Glomerular endothelial cell (primary cell): Measurements from ENCODE around the gene EHMT1. TPM values are rescaled to one million over a fixed set of nuclear protein-coding genes. Genes with fewer than 3 reads are reported as not detected.
"Not testable (repeated sequence)": the region's sequence is repeated elsewhere in the genome, so short reads cannot be mapped to it uniquely, and the experiment has no call there.

ENCODE experiments used
- DNase-seq: peaks from one replicate; pipeline ENCODE4 v3.0.0-alpha.2; 2011; ENCODE audit warnings: low read depth, low spot score; ENCODE audit errors: extremely low read depth
- total RNA-seq: library from RNA; depleted of rRNA; stranded (reverse); fragments of >200 nt; gene quantifications from 2 replicates; pipeline ENCODE4 v1.2.3, GENCODE V29; 2015

EHMT1 gene
- total RNA-seq, 1 donor from 2014 or later: 96.9 TPM

DNA sequence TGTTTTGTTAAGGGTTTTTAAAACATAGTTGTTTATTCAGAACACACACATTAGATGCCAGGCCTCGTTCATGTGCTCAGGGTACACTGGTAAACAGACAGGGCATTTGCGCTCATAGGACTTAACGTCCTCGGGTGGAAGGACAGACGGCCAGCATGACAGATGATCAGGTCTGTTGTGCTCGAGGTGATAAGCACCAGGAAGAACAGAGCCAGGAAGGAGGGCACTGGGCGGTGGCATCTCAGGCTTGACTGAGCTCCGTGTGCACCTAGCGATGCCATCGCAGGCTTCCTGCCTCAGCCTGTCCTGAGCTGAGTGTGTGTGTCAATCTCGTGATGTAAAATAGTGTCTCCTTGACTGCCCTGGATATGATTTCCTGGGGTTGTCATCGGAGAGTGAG is 96.5 kb downstream of the EHMT1 start:
- DNase-seq: no peak

DNA sequence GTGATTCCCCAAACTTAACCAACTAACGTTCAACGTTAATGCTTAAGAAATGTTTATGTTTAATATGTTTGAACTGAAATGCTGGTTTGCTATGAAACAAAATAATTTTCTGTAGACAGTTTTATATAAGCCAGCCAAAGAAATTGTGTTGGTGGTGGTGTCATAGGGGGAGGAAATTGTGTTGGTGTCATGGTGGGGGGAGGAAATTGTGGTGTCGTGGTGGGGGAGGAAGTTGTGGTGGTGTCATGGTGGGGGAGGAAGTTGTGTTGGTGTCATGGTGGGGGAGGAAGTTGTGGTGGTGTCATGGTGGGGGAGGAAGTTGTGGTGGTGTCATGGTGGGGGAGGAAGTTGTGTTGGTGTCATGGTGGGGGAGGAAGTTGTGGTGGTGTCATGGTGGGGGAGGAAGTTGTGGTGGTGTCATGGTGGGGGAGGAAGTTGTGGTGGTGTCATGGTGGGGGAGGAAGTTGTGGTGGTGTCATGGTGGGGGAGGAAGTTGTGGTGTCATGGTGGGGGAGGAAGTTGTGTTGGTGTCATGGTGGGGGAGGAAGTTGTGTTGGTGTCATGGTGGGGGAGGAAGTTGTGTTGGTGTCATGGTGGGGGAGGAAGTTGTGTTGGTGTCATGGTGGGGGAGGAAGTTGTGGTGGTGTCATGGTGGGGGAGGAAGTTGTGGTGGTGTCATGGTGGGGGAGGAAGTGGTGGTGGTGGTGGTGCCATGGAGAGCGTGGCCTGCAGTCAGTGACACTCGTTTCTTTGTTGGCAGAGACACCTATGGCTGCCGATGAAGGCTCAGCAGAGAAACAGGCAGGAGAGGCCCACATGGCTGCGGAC is 97.3 kb downstream of the EHMT1 start:
- DNase-seq: not testable (repeated sequence)

- DNase-seq: no peak
These were observed 98.0 kb downstream of the EHMT1 start for GRCh38 chr9:137716694-137717287.

DNA sequence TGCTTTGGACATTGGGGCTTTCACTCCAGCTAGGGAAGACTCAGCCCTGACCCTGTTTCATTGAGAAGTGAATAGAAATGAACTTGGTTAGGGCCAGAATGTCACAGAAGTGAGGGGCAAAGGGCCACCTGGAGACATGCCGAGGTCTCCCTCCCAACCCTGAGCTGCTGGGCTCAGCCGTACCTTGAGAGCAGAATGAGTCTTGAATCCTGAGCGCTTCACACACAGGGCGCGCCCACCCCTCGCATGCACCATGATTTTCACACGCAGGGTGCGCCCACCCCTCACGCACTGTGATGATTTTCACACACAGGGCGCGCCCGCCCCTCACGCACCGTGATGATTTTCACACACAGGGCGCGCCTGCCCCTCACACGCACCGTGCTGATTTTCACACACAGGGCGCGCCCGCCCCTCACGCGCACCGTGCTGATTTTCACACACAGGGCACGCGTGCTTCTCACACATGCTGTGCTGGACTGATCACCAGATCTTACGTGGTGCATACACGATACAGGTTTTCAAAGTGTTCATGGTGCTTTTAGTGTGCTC is 99.0 kb downstream of the EHMT1 start:
- DNase-seq: no peak

DNA sequence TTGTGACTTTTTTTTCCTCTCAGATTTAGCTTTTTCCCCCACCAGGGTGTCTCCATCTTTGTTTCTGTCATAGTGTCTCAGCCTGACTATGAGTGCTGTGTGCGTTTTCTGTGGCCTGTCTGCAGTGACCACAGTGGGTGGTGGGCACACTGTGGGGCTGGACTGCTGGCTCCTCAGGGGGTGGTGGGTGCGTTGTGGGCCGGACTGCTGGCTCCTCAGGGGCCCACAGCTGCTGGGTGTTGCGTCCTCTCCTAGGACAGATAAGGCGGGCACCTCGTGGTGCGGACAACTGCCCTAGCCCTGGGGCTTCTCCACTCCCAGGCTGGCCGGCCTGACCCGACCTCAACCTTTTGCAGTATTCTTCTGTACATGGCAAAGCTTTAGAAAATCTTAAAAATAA is 100.4 kb downstream of the EHMT1 start:
- DNase-seq: no peak

DNA sequence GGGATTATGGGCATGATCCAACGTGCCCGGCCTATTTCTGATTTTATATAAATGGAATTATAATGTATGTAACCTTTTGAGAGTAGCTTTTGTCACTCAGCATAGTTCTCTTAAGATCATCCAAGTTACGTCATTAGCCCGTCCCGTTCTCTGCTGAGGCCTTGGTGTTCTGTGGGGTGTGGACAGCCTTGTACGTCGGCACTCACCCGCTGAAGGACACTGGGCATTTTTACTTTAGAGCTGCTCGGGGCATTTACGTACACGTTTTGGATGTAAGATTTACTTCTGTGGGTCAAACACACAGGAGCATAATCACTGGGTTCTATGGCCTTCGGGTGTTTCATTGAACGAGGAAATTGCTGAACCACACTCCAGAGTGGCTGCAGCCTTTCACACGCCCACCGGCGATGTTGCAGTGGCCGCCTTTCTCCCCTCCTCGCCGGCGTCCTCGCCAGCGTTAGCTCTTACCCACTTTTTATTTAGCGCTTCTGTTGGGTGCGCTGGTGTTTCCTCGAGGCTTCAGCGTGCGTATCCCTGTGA is 101.8 kb downstream of the EHMT1 start:
- no peak for DNase-seq

DNA sequence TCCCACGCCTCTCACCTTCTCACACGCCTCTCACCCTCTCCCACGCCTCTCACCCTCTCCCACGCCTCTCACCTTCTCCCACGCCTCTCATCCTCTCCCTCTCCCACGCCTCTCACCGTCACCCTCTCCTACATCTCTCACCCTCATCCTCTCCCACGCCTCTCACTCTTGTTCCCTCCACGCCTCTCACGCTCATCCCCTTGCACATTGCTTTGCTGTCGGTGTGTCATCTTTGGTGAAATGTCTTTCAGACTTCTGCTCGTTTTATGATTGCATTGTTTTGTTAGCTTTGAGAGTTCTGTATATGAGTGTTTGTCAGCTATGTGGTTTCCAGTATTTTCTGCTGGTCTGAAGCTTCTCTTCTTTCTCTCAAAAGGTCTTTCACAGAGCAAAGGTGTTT is 102.7 kb downstream of the EHMT1 start:
- DNase-seq: no peak

- no peak for DNase-seq
These were observed 103.1 kb downstream of the EHMT1 start for GRCh38 chr9:137721899-137722298.

GRCh38 chr9:137722481-137722880 is 103.7 kb downstream of the EHMT1 start:
- no peak for DNase-seq

- not testable (repeated sequence) for DNase-seq
These were observed 104.6 kb downstream of the EHMT1 start for GRCh38 chr9:137723356-137723755.

DNA sequence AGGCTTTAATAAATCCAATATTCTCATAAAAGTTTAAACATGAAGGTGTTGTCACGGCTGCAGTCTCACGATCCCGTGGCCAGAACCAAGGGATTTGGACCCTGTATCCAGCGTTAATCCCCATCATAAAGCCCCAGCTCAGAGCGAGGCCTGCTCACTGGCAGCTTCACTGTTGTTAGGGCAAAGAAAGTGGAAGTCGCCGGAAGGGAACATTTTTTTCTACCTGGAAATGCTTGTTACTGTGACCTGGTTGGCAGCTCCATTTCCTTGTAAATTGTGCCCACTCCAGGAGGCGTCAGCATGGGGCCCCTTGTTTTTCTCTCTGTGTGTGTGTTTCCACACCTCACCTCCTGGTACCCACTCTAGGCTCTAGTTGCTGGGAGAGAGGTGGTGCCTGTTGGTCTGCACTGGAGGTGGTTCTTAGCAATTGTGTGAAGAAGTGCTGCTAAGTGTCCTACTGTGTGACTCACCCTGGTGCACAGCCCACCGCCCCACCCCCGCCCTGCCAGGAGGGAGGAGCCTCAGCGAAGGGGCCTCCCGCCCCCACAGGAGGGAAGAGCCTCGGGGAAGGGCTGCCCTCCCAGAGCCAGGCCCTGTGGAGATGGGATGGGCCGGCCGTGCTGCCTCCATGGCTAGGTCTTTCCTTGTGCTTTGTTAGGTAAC is 105.1 kb downstream of the EHMT1 start:
- DNase-seq: no peak

- no peak for DNase-seq
These were observed 106.0 kb downstream of the EHMT1 start for GRCh38 chr9:137724818-137725240.

GRCh38 chr9:137725598-137725997 is 106.8 kb downstream of the EHMT1 start:
- no peak for DNase-seq

GRCh38 chr9:137726336-137726735 is 107.5 kb downstream of the EHMT1 start:
- DNase-seq: not testable (repeated sequence)

DNA sequence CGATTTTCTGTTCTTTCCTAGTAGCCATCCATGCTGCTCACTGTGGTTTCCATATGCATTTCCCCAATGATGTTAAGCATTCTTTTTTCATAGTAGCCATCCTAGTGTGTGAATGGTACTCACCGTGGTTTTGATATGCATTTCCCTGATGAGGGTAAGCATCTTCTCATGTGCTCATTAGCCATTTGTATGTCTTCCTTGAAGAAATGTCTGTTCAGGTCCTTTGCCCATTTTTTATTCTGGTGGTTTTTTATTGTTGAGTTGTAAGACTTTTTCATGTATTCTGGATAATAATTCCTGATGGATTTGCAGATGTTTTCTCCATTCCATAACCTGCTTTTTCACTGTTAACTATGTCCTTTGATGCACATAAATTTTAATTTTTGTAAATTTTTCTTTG is 108.0 kb downstream of the EHMT1 start:
- DNase-seq: no peak

DNA sequence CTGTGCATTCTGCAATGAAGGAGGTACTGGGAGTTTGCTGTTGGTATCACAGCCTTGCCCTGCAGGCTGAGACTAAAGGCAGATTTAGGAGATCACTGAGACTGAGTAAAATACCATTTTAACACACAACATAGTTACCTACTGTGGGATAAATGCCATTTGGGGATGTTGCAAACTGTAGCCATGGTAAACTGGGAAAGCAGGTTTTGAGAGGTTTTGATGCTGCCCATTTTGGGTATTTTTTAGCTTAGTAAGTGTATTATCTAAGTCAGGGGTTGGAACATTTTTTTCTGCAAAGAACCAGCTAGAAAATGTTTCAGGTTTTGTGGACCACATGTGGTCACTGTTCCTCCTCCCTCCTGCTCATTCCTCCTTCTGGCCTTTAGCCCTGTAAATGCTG is 108.9 kb downstream of the EHMT1 start:
- no peak for DNase-seq

GRCh38 chr9:137728444-137729311 is 109.9 kb downstream of the EHMT1 start:
- DNase-seq: no peak

DNA sequence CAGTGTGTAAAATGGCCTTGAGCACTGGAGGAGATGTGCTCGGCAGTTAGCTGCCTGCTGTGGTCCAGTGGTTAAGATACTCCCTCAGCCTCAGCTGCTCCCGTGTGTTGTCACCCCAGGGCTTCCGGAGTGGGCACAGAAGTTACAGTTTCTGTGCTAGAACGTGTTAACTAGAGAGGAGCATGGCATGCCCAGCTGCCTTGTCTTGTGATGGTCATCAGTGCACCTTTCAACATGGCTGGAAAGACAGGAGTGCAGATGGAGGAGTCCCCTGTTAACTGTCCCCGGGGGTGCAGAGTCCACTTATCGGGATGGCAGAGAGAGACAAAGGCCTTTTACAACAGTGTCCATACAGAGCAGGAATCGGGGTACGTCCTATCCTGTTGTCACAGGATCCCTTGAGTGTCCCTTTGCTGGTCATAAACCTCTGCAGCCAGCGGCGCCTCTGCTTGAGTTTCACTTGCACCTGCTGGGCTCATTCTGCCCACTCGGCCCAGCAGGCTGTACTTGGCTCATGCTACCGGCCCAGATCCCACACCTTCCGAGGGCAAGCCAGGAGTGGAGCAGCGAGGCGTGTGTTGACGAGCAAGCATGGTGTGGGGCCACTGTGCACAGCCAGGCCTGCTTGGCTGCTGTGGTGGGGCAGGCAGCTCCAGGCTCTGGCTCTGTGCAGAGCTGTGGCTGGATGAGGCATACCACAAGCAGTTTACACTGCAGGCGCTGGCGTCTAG is 112.6 kb downstream of the EHMT1 start:
- DNase-seq: no peak

GRCh38 chr9:137731947-137732813 is 113.4 kb downstream of the EHMT1 start:
- DNase-seq: no peak
